ENCODE results near the gene CHCHD3. TPM values are rescaled to one million over a fixed set of nuclear protein-coding genes. Genes with fewer than 3 reads are reported as not detected.

Gene CHCHD3
- total and polyA plus RNA-seq, 3 experiments from 2014 or later = 59.1 to 87.6 (median 86.9) TPM

GRCh38 chr7:132817949-132818348 lies 263.9 kb downstream of the CHCHD3 start:
- CTCF ChIA-PET = no interaction called here

DNA sequence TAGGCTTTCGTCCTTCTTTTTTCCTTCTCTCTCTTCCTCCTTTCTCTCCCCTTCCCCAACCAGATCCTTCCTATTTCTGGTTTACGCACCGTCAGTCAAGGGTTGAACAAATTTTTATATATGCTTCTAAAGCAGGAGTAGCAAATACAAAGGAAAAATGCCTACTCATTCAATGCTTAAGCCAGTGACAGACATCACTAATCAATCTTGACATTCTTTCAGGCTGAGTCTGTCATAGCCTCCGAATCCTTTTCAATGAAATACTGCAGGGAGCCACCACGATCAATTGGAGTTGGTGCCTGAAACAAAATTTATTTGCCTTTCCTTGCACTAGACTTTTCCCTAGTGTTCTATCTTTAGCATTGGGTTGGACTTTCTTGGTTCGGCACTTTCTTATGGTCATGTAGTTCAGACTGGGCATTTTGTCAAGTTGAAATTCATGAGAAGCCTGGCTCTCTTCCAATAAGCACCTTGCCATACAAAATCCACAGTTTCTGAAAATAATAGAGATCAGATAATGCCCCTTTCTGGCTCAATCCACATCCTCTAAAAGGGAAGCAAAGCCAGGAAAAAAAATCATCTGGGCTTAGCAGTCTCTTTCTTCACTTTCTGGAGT lies 266.1 kb downstream of the CHCHD3 start:
- no peaks in the 10 kb centered on the region for H3K9me3 ChIP-seq (ENCODE audit: low read length)
- no peak overlapping the region for H3K27ac Mint-ChIP-seq
- no peaks in the 10 kb centered on the region for H3K36me3 ChIP-seq (ENCODE audit: insufficient read depth, low read length)
- H3K9me3 Mint-ChIP-seq = no peaks in the 10 kb centered on the region
- H3K36me3 Mint-ChIP-seq = peaks cover 2 to 21% (median 6%) of the 10 kb centered on the region in 3 donors
- no peak overlapping the region for H3K27ac ChIP-seq (ENCODE audit: low read depth, low read length)
- no peaks in the 10 kb centered on the region for H3K27me3 ChIP-seq (ENCODE audit: insufficient read depth, low read length, poor library complexity, severe bottlenecking)
- no peaks in the 10 kb centered on the region for H3K27me3 Mint-ChIP-seq
- ChIA-PET POLR2A (no interaction called here), CTCF (no interaction called here)
- H3K4me3 Mint-ChIP-seq = no peak overlapping the region
- no peak for DNase-seq
- H3K4me1 ChIP-seq (ENCODE audit: insufficient read depth, low read length) = no peaks in the 10 kb centered on the region
- H3K4me3 ChIP-seq (ENCODE audit: low read length) = no peak overlapping the region
- peaks cover 0 to 4% (median 2%) of the 10 kb centered on the region in 3 donors for H3K4me1 Mint-ChIP-seq

More at GRCh38 chr7:132817949-132818348, 263.9 kb downstream of the CHCHD3 start:
- Mint-ChIP-seq H3K27me3 (no peaks in the 10 kb centered on the region), H3K36me3 (peaks cover 0 to 15% (median 0%) of the 10 kb centered on the region in 3 donors), H3K27ac (no peak overlapping the region), H3K9me3 (no peaks in the 10 kb centered on the region), H3K4me3 (no peak overlapping the region), H3K4me1 (peaks cover 0 to 2% (median 0%) of the 10 kb centered on the region in 3 donors)
- Histone ChIP-seq H3K4me3 (ENCODE audit: low read length) (no peak overlapping the region), H3K36me3 (ENCODE audit: insufficient read depth, low read length) (no peaks in the 10 kb centered on the region), H3K4me1 (ENCODE audit: insufficient read depth, low read length) (no peaks in the 10 kb centered on the region), H3K9me3 (ENCODE audit: low read length) (no peaks in the 10 kb centered on the region), H3K27me3 (ENCODE audit: insufficient read depth, low read length, poor library complexity, severe bottlenecking) (no peaks in the 10 kb centered on the region), H3K27ac (ENCODE audit: low read depth, low read length) (no peak overlapping the region)
- no peak for DNase-seq
- POLR2A ChIA-PET = no interaction called here

GRCh38 chr7:132815130-132815529 lies 266.8 kb downstream of the CHCHD3 start:
- no peaks in the 10 kb centered on the region for H3K9me3 Mint-ChIP-seq
- no peak for DNase-seq
- H3K27me3 ChIP-seq (ENCODE audit: insufficient read depth, low read length, poor library complexity, severe bottlenecking) = no peaks in the 10 kb centered on the region
- H3K9me3 ChIP-seq (ENCODE audit: low read length) = no peaks in the 10 kb centered on the region
- no peaks in the 10 kb centered on the region for H3K27me3 Mint-ChIP-seq
- H3K4me1 ChIP-seq (ENCODE audit: insufficient read depth, low read length) = no peaks in the 10 kb centered on the region
- peaks cover 0 to 4% (median 2%) of the 10 kb centered on the region in 3 donors for H3K4me1 Mint-ChIP-seq
- peaks cover 2 to 21% (median 6%) of the 10 kb centered on the region in 3 donors for H3K36me3 Mint-ChIP-seq
- H3K4me3 Mint-ChIP-seq = no peak overlapping the region
- H3K27ac Mint-ChIP-seq = no peak overlapping the region
- CTCF ChIA-PET = no interaction called here
- H3K36me3 ChIP-seq (ENCODE audit: insufficient read depth, low read length) = no peaks in the 10 kb centered on the region
- no peak overlapping the region for H3K4me3 ChIP-seq (ENCODE audit: low read length)
- no peak overlapping the region for H3K27ac ChIP-seq (ENCODE audit: low read depth, low read length)
- POLR2A ChIA-PET = no interaction called here

- peaks cover 2 to 11% (median 6%) of the 10 kb centered on the region in 3 donors for H3K36me3 Mint-ChIP-seq
- no peaks in the 10 kb centered on the region for H3K36me3 ChIP-seq (ENCODE audit: insufficient read depth, low read length)
- no peak overlapping the region for H3K4me3 Mint-ChIP-seq
- H3K4me3 ChIP-seq (ENCODE audit: low read length) = no peak overlapping the region
- H3K4me1 Mint-ChIP-seq = peaks cover 4 to 7% (median 7%) of the 10 kb centered on the region in 3 donors
- no peak overlapping the region for H3K27ac Mint-ChIP-seq
- POLR2A ChIA-PET = no interaction called here
- no peaks in the 10 kb centered on the region for H3K27me3 Mint-ChIP-seq
- DNase-seq = no peak
- no peaks in the 10 kb centered on the region for H3K9me3 Mint-ChIP-seq
- no peaks in the 10 kb centered on the region for H3K4me1 ChIP-seq (ENCODE audit: insufficient read depth, low read length)
- H3K27ac ChIP-seq (ENCODE audit: low read depth, low read length) = no peak overlapping the region
- CTCF ChIA-PET = no interaction called here
- H3K9me3 ChIP-seq (ENCODE audit: low read length) = no peaks in the 10 kb centered on the region
- H3K27me3 ChIP-seq (ENCODE audit: insufficient read depth, low read length, poor library complexity, severe bottlenecking) = no peaks in the 10 kb centered on the region
These were observed 271.3 kb downstream of the CHCHD3 start for GRCh38 chr7:132810561-132810960.

- CTCF ChIA-PET = no interaction called here
- no peak overlapping the region for H3K4me3 Mint-ChIP-seq
- no peaks in the 10 kb centered on the region for H3K9me3 Mint-ChIP-seq
These were observed 275.1 kb downstream of the CHCHD3 start for GRCh38 chr7:132806834-132807233.

GRCh38 chr7:132805766-132806165 lies 276.1 kb downstream of the CHCHD3 start:
- ChIA-PET POLR2A (no interaction called here), CTCF (no interaction called here)
- H3K27ac Mint-ChIP-seq = no peak overlapping the region
- Histone ChIP-seq H3K4me1 (ENCODE audit: insufficient read depth, low read length) (no peaks in the 10 kb centered on the region), H3K27me3 (ENCODE audit: insufficient read depth, low read length, poor library complexity, severe bottlenecking) (no peaks in the 10 kb centered on the region), H3K36me3 (ENCODE audit: insufficient read depth, low read length) (no peaks in the 10 kb centered on the region), H3K4me3 (ENCODE audit: low read length) (no peak overlapping the region), H3K27ac (ENCODE audit: low read depth, low read length) (no peak overlapping the region), H3K9me3 (ENCODE audit: low read length) (no peaks in the 10 kb centered on the region)
- H3K4me3 Mint-ChIP-seq = no peak overlapping the region
- no peaks in the 10 kb centered on the region for H3K9me3 Mint-ChIP-seq
- DNase-seq = no peak
- peaks cover under 1 to 11% (median 7%) of the 10 kb centered on the region in 3 donors for H3K4me1 Mint-ChIP-seq
- peaks cover 0 to 1% (median 0%) of the 10 kb centered on the region in 3 donors for H3K36me3 Mint-ChIP-seq
- H3K27me3 Mint-ChIP-seq = no peaks in the 10 kb centered on the region

More at GRCh38 chr7:132806834-132807233, 275.1 kb downstream of the CHCHD3 start:
- no peaks in the 10 kb centered on the region for H3K9me3 ChIP-seq (ENCODE audit: low read length)
- POLR2A ChIA-PET = no interaction called here
- DNase-seq = no peak
- peaks cover 4 to 11% (median 7%) of the 10 kb centered on the region in 3 donors for H3K4me1 Mint-ChIP-seq
- H3K36me3 ChIP-seq (ENCODE audit: insufficient read depth, low read length) = no peaks in the 10 kb centered on the region
- H3K27ac Mint-ChIP-seq = no peak overlapping the region
- no peaks in the 10 kb centered on the region for H3K4me1 ChIP-seq (ENCODE audit: insufficient read depth, low read length)
- H3K27me3 Mint-ChIP-seq = no peaks in the 10 kb centered on the region
- H3K36me3 Mint-ChIP-seq = peaks cover 2 to 6% (median 5%) of the 10 kb centered on the region in 3 donors
- no peak overlapping the region for H3K27ac ChIP-seq (ENCODE audit: low read depth, low read length)
- no peaks in the 10 kb centered on the region for H3K27me3 ChIP-seq (ENCODE audit: insufficient read depth, low read length, poor library complexity, severe bottlenecking)
- no peak overlapping the region for H3K4me3 ChIP-seq (ENCODE audit: low read length)

DNA sequence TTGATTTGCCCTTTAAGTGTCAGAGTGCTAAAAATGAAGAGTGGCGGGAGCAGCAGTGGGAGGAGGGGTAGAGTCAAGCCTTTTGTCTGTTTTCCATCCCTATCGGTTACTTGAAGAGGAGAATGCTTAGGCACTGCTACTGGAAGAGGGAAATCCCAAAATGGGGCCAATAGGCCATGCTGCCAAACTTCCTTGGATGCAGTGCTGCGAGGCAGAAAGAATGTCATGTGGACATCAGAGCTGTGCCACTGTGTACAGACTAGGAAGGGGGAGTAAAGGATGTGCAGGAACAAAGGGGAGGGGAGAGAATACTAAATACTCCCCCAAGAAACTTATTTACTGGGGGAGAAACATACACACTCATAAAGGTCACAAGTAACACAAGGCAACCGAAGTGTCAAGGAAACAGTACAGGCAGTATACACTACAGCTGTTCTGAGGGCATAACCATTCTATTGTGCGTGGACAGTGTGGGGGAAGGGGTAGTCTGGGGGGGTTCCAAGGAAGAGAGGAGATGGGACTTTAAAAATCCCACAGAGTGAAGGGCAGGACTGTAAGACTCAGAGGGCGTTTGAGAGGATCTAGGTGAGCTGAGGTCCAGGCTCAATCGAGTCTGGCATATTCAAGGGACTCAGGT lies 276.9 kb downstream of the CHCHD3 start:
- no peaks in the 10 kb centered on the region for H3K27me3 ChIP-seq (ENCODE audit: insufficient read depth, low read length, poor library complexity, severe bottlenecking)
- CTCF ChIA-PET = no interaction called here
- H3K27ac ChIP-seq (ENCODE audit: low read depth, low read length) = no peak overlapping the region
- H3K9me3 ChIP-seq (ENCODE audit: low read length) = no peaks in the 10 kb centered on the region
- no peak overlapping the region for H3K27ac Mint-ChIP-seq
- H3K4me1 ChIP-seq (ENCODE audit: insufficient read depth, low read length) = no peaks in the 10 kb centered on the region
- H3K4me3 ChIP-seq (ENCODE audit: low read length) = no peak overlapping the region
- POLR2A ChIA-PET = no interaction called here
- no peak for DNase-seq
- H3K36me3 ChIP-seq (ENCODE audit: insufficient read depth, low read length) = no peaks in the 10 kb centered on the region
- peaks cover 0 to 1% (median 0%) of the 10 kb centered on the region in 3 donors for H3K36me3 Mint-ChIP-seq
- H3K27me3 Mint-ChIP-seq = no peaks in the 10 kb centered on the region
- no peak overlapping the region for H3K4me3 Mint-ChIP-seq
- H3K9me3 Mint-ChIP-seq = no peaks in the 10 kb centered on the region
- peaks cover 4 to 11% (median 7%) of the 10 kb centered on the region in 3 donors for H3K4me1 Mint-ChIP-seq

GRCh38 chr7:132800522-132800921 lies 281.4 kb downstream of the CHCHD3 start:
- H3K27ac Mint-ChIP-seq = peak overlapping the region in 1 of 8 donors; percentile 33
- H3K27me3 Mint-ChIP-seq = no peaks in the 10 kb centered on the region

More at GRCh38 chr7:132800522-132800921, 281.4 kb downstream of the CHCHD3 start:
- H3K36me3 Mint-ChIP-seq = peaks cover 15 to 17% (median 17%) of the 10 kb centered on the region in 3 donors
- POLR2A ChIA-PET = no interaction called here
- H3K4me3 Mint-ChIP-seq = no peak overlapping the region
- CTCF ChIA-PET = no interaction called here
- Histone ChIP-seq H3K36me3 (ENCODE audit: insufficient read depth, low read length) (peaks cover 2% of the 10 kb centered on the region), H3K27ac (ENCODE audit: low read depth, low read length) (no peak overlapping the region), H3K27me3 (ENCODE audit: insufficient read depth, low read length, poor library complexity, severe bottlenecking) (no peaks in the 10 kb centered on the region), H3K4me3 (ENCODE audit: low read length) (no peak overlapping the region), H3K4me1 (ENCODE audit: insufficient read depth, low read length) (no peaks in the 10 kb centered on the region), H3K9me3 (ENCODE audit: low read length) (no peaks in the 10 kb centered on the region)
- DNase-seq = no peak
- H3K4me1 Mint-ChIP-seq = peaks cover 0 to 13% (median 6%) of the 10 kb centered on the region in 3 donors
- no peaks in the 10 kb centered on the region for H3K9me3 Mint-ChIP-seq

All from CD8-positive, alpha-beta memory T cell (primary cell).